Measurements from ENCODE around the gene PARD6B. TPM values are rescaled to one million over a fixed set of nuclear protein-coding genes. Genes with fewer than 3 reads are reported as not detected.
"Not testable (repeated sequence)": the region's sequence is repeated elsewhere in the genome, so short reads cannot be mapped to it uniquely, and the experiment has no call there.

PARD6B gene
- total RNA-seq, 1 experiment from 2014 or later, result 5.9 TPM

GRCh38 chr20:50799176-50799889 lies 68.0 kb downstream of the PARD6B start:
- no peak for DNase-seq (ENCODE audit: low read depth, low spot score)
- in situ Hi-C loops (cut with HindIII; ENCODE audit: low pct_unique_long_range_greater_than_20kb, low sequenced_read_pairs), result no loop called here

- no peak for DNase-seq (ENCODE audit: low read depth, low spot score)
- in situ Hi-C loops (cut with HindIII; ENCODE audit: low pct_unique_long_range_greater_than_20kb, low sequenced_read_pairs), result loop anchor here (25.0 kb wide), 1 partner anchor 112 kb away; no protein-coding TSS in a partner anchor
Observed at GRCh38 chr20:50799890-50800550, 68.6 kb downstream of the PARD6B start.

GRCh38 chr20:50800986-50801746 lies 69.8 kb downstream of the PARD6B start:
- DNase-seq (ENCODE audit: low read depth, low spot score), result not testable (repeated sequence)
- in situ Hi-C loops (cut with HindIII; ENCODE audit: low pct_unique_long_range_greater_than_20kb, low sequenced_read_pairs), result loop anchor here (25.0 kb wide), 1 partner anchor 111 kb away; no protein-coding TSS in a partner anchor

GRCh38 chr20:50801747-50802125 lies 70.4 kb downstream of the PARD6B start:
- DNase-seq (ENCODE audit: low read depth, low spot score), result no peak
- in situ Hi-C loops (cut with HindIII; ENCODE audit: low pct_unique_long_range_greater_than_20kb, low sequenced_read_pairs), result loop anchor here (25.0 kb wide), 1 partner anchor 111 kb away; no protein-coding TSS in a partner anchor

- in situ Hi-C loops (cut with HindIII; ENCODE audit: low pct_unique_long_range_greater_than_20kb, low sequenced_read_pairs), result loop anchor here (25.0 kb wide), 1 partner anchor 110 kb away; no protein-coding TSS in a partner anchor
- DNase-seq (ENCODE audit: low read depth, low spot score), result no peak
Observed at GRCh38 chr20:50802289-50802688, 70.9 kb downstream of the PARD6B start.

GRCh38 chr20:50804437-50805348 lies 73.3 kb downstream of the PARD6B start:
- in situ Hi-C loops (cut with HindIII; ENCODE audit: low pct_unique_long_range_greater_than_20kb, low sequenced_read_pairs), result loop anchor here (25.0 kb wide), 1 partner anchor 108 kb away; no protein-coding TSS in a partner anchor
- no peak for DNase-seq (ENCODE audit: low read depth, low spot score)

- DNase-seq (ENCODE audit: low read depth, low spot score), result no peak
- in situ Hi-C loops (cut with HindIII; ENCODE audit: low pct_unique_long_range_greater_than_20kb, low sequenced_read_pairs), result loop anchor here (25.0 kb wide), 1 partner anchor 107 kb away; no protein-coding TSS in a partner anchor
Observed at GRCh38 chr20:50805349-50805684, 73.9 kb downstream of the PARD6B start.

GRCh38 chr20:50806126-50806768 lies 74.9 kb downstream of the PARD6B start:
- in situ Hi-C loops (cut with HindIII; ENCODE audit: low pct_unique_long_range_greater_than_20kb, low sequenced_read_pairs), result loop anchor here (25.0 kb wide), 1 partner anchor 106 kb away; no protein-coding TSS in a partner anchor
- no peak for DNase-seq (ENCODE audit: low read depth, low spot score)

Other genes starting within 250 kb of the PARD6B start
- gene PTPN1, start 221.2 kb upstream of the PARD6B start, total RNA-seq (2014; rRNA removed; shearing (Covaris generic)), result 118 and 121 TPM in 2 replicates
- not detected in 2 replicates for gene RIPOR3, start 40.0 kb upstream of the PARD6B start, total RNA-seq (2014; rRNA removed; shearing (Covaris generic))
- 4.4 and 7.0 TPM in 2 replicates for gene BCAS4, start 63.5 kb downstream of the PARD6B start, total RNA-seq (2014; rRNA removed; shearing (Covaris generic))
- gene ADNP, start 199.9 kb downstream of the PARD6B start, total RNA-seq (2014; rRNA removed; shearing (Covaris generic)), result 26.9 and 28.8 TPM in 2 replicates
- gene DPM1, start 227.0 kb downstream of the PARD6B start, total RNA-seq (2014; rRNA removed; shearing (Covaris generic)), result 109 and 126 TPM in 2 replicates
- 11.7 and 13.9 TPM in 2 replicates for gene MOCS3, start 227.2 kb downstream of the PARD6B start, total RNA-seq (2014; rRNA removed; shearing (Covaris generic))